ENCODE results near the gene SPATA1. TPM values are rescaled to one million over a fixed set of nuclear protein-coding genes. Genes with fewer than 3 reads are reported as not detected.
A peak's percentile ranks its signal among the peaks of the same experiment; 100 is the strongest.

Gene SPATA1
- polyA plus RNA-seq, 1 donor from 2014 or later, result 0.17 TPM

DNA sequence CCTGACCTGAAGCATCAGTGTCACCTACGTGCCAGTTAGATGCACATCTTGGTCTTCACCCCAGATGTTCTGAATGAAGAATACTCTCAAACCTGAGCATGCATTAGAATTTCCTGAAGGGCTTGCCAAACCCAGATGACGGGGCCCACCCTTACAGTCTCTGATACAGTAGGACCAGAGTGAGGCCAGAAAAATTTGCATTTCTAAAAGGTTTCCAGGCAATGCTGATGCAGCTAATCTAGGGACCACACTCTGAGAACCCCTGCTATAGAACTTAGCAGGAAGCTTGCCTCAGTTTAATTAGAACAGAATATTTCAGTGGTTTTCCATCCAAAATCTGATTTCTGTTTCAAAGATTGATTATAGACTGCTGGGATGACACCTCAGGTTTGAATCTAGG lies 77.9 kb downstream of the SPATA1 start:
- Histone ChIP-seq H3K4me2 (ENCODE audit: low read length) (no peak overlapping the region), H3K9me2 (ENCODE audit: insufficient read depth, low read length) (no peaks in the 10 kb centered on the region), H2AFZ (ENCODE audit: low read depth, low read length) (no peak overlapping the region), H3K9ac (ENCODE audit: low read length) (no peak overlapping the region), H3K4me3 (ENCODE audit: low read length) (no peak overlapping the region), H3K79me2 (replicated peaks; ENCODE audit: insufficient read depth, low read length) (no peaks in the 10 kb centered on the region), H3K36me3 (ENCODE audit: insufficient read depth, low read length) (no peaks in the 10 kb centered on the region), H3F3A (ENCODE audit: insufficient read depth, low read length, poor library complexity, severe bottlenecking) (no peaks in the 10 kb centered on the region), H4K20me1 (ENCODE audit: insufficient read depth) (no peaks in the 10 kb centered on the region), H3K9me3 (ENCODE audit: low read length) (no peaks in the 10 kb centered on the region), H3K27me3 (ENCODE audit: insufficient read depth, low read depth, low read length) (no peaks in the 10 kb centered on the region), H3K27ac (ENCODE audit: low read length) (no peak overlapping the region)
- TF ChIP-seq EP300 (conservative IDR thresholded peaks at IDR 0.05; ENCODE audit: poor library complexity, severe bottlenecking) (no peak), SMC3 (conservative IDR thresholded peaks at IDR 0.05; ENCODE audit: poor library complexity) (no peak), POLR2AphosphoS5 (IDR thresholded peaks at IDR 0.05) (no peak), RAD21 (conservative IDR thresholded peaks at IDR 0.05) (no peak), MXI1 (conservative IDR thresholded peaks at IDR 0.05; ENCODE audit: poor library complexity, severe bottlenecking) (no peak), TAF1 (IDR thresholded peaks at IDR 0.05; ENCODE audit: low read depth) (no peak), EZH2 (IDR thresholded peaks at IDR 0.05; ENCODE audit: borderline replicate concordance, insufficient read depth, low read length, poor library complexity, severe bottlenecking) (no peak)
- TF ChIP-seq, protein P1, sequence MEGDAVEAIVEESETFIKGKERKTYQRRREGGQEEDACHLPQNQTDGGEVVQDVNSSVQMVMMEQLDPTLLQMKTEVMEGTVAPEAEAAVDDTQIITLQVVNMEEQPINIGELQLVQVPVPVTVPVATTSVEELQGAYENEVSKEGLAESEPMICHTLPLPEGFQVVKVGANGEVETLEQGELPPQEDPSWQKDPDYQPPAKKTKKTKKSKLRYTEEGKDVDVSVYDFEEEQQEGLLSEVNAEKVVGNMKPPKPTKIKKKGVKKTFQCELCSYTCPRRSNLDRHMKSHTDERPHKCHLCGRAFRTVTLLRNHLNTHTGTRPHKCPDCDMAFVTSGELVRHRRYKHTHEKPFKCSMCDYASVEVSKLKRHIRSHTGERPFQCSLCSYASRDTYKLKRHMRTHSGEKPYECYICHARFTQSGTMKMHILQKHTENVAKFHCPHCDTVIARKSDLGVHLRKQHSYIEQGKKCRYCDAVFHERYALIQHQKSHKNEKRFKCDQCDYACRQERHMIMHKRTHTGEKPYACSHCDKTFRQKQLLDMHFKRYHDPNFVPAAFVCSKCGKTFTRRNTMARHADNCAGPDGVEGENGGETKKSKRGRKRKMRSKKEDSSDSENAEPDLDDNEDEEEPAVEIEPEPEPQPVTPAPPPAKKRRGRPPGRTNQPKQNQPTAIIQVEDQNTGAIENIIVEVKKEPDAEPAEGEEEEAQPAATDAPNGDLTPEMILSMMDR (IDR thresholded peaks at IDR 0.05; ENCODE audit: poor library complexity, severe bottlenecking), result no peak
- TF ChIP-seq, protein P2, sequence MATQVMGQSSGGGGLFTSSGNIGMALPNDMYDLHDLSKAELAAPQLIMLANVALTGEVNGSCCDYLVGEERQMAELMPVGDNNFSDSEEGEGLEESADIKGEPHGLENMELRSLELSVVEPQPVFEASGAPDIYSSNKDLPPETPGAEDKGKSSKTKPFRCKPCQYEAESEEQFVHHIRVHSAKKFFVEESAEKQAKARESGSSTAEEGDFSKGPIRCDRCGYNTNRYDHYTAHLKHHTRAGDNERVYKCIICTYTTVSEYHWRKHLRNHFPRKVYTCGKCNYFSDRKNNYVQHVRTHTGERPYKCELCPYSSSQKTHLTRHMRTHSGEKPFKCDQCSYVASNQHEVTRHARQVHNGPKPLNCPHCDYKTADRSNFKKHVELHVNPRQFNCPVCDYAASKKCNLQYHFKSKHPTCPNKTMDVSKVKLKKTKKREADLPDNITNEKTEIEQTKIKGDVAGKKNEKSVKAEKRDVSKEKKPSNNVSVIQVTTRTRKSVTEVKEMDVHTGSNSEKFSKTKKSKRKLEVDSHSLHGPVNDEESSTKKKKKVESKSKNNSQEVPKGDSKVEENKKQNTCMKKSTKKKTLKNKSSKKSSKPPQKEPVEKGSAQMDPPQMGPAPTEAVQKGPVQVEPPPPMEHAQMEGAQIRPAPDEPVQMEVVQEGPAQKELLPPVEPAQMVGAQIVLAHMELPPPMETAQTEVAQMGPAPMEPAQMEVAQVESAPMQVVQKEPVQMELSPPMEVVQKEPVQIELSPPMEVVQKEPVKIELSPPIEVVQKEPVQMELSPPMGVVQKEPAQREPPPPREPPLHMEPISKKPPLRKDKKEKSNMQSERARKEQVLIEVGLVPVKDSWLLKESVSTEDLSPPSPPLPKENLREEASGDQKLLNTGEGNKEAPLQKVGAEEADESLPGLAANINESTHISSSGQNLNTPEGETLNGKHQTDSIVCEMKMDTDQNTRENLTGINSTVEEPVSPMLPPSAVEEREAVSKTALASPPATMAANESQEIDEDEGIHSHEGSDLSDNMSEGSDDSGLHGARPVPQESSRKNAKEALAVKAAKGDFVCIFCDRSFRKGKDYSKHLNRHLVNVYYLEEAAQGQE (IDR thresholded peaks at IDR 0.05; ENCODE audit: borderline replicate concordance), result no peak

DNA sequence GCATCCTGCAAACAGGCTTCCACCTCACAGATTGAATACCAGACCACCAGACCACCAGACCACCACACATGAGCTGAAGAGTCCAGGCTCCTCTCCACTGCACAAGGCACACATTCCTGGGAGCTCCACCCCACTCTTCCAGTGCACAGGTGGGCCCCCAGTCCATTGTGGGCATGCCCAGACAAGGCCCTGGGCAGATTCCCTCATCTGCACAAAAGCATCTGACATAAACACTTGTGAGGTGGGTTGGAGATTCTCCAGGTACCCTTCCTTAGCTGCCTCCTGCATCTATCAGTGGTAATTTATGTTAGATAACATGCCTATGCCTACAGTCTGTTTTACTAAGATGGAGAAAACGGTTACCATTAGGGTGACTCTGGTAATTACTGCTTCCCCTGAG lies 79.6 kb downstream of the SPATA1 start:
- no peak overlapping the region for H3K4me2 ChIP-seq (ENCODE audit: low read length)
- H3K9me3 ChIP-seq (ENCODE audit: low read length), result no peaks in the 10 kb centered on the region
- no peaks in the 10 kb centered on the region for H3F3A ChIP-seq (ENCODE audit: insufficient read depth, low read length, poor library complexity, severe bottlenecking)
- H2AFZ ChIP-seq (ENCODE audit: low read depth, low read length), result no peak overlapping the region
- no peaks in the 10 kb centered on the region for H3K27me3 ChIP-seq (ENCODE audit: insufficient read depth, low read depth, low read length)
- H3K9me2 ChIP-seq (ENCODE audit: insufficient read depth, low read length), result no peaks in the 10 kb centered on the region
- no peaks in the 10 kb centered on the region for H3K79me2 ChIP-seq (replicated peaks; ENCODE audit: insufficient read depth, low read length)
- no peak overlapping the region for H3K4me3 ChIP-seq (ENCODE audit: low read length)
- H4K20me1 ChIP-seq (ENCODE audit: insufficient read depth), result no peaks in the 10 kb centered on the region
- H3K9ac ChIP-seq (ENCODE audit: low read length), result no peak overlapping the region
- peak overlapping the region; percentile 26 for H3K27ac ChIP-seq (ENCODE audit: low read length)
- TF ChIP-seq, protein P1 (IDR thresholded peaks at IDR 0.05; ENCODE audit: poor library complexity, severe bottlenecking), result no peak
- TF ChIP-seq POLR2AphosphoS5 (IDR thresholded peaks at IDR 0.05), result no peak
- no peak for TF ChIP-seq MXI1 (conservative IDR thresholded peaks at IDR 0.05; ENCODE audit: poor library complexity, severe bottlenecking)
- TF ChIP-seq EZH2 (IDR thresholded peaks at IDR 0.05; ENCODE audit: borderline replicate concordance, insufficient read depth, low read length, poor library complexity, severe bottlenecking), result no peak
- no peak for TF ChIP-seq RAD21 (conservative IDR thresholded peaks at IDR 0.05)
- TF ChIP-seq TAF1 (IDR thresholded peaks at IDR 0.05; ENCODE audit: low read depth), result no peak
- TF ChIP-seq SMC3 (conservative IDR thresholded peaks at IDR 0.05; ENCODE audit: poor library complexity), result no peak
- TF ChIP-seq EP300 (conservative IDR thresholded peaks at IDR 0.05; ENCODE audit: poor library complexity, severe bottlenecking), result no peak
- TF ChIP-seq, protein P2 (IDR thresholded peaks at IDR 0.05; ENCODE audit: borderline replicate concordance), result no peak
- H3K36me3 ChIP-seq (ENCODE audit: insufficient read depth, low read length), result no peaks in the 10 kb centered on the region

Data from neural cell (in vitro differentiated cells).